PC-3 (cell line): ENCODE results near the gene DCD. TPM values are rescaled to one million over a fixed set of nuclear protein-coding genes. Genes with fewer than 3 reads are reported as not detected.

Experiments used
- ATAC-seq: fragments of 200-7000 bp; cut with Tn5 transposase; 2 replicates; pipeline ENCODE4 v1.9.1; 2020; ENCODE audit warnings: mild to moderate bottlenecking, moderate library complexity
- BruUV-seq: library from RNA; stranded (reverse); fragments of 400-500 nt; replicated peaks from 2 replicates; lab custom pipeline; 2021; lab: Mats Ljungman, UMichigan
- CTCF ChIA-PET: fragments of 300-600 bp; sonication (Branson Sonifier 250); formaldehyde crosslinking; loops from one replicate; lab custom pipeline; 2022; ENCODE audit warnings: antibody characterized with exemption; lab: Charles Lee
- POLR2A ChIA-PET: fragments of 300-600 bp; sonication (Branson Sonifier 250); formaldehyde crosslinking; loops from one replicate; lab custom pipeline; 2022; ENCODE audit warnings: antibody characterized with exemption; ENCODE audit not compliant: unreplicated experiment; lab: Charles Lee
- DNase-seq: peaks from one replicate; pipeline ENCODE4 v3.0.0-alpha.2; 2015
- H2AFZ ChIP-seq: fragments of 300-600 bp; sonication (generic); 2 replicates; pipeline ENCODE4 v1.6.0; 2016; ENCODE audit warnings: antibody characterized with exemption, low read length
- H3F3A ChIP-seq: fragments of 300-600 bp; sonication (generic); one replicate; pipeline ENCODE4 v1.6.0; 2017; ENCODE audit warnings: antibody characterized with exemption, low read length, control low read depth, mild to moderate bottlenecking; ENCODE audit not compliant: unreplicated experiment
- H3K27ac ChIP-seq: fragments of 300-600 bp; sonication (generic); 2 replicates; pipeline ENCODE4 v1.5.1; 2016; ENCODE audit warnings: mild to moderate bottlenecking, low read length
- H3K27me3 ChIP-seq: fragments of 300-600 bp; sonication (generic); 2 replicates; pipeline ENCODE4 v1.6.1; 2016; ENCODE audit warnings: low read length, mixed read lengths
- H3K36me3 ChIP-seq: fragments of 300-600 bp; sonication (generic); 2 replicates; pipeline ENCODE4 v1.6.1; 2016; ENCODE audit warnings: low read depth, mixed run types, low read length, mixed read lengths
- H3K4me1 ChIP-seq: fragments of 300-600 bp; sonication (generic); 2 replicates; pipeline ENCODE4 v1.5.1; 2016; ENCODE audit warnings: low read length; ENCODE audit not compliant: insufficient read depth
- H3K4me2 ChIP-seq: fragments of 300-600 bp; sonication (generic); 2 replicates; pipeline ENCODE4 v1.6.0; 2016; ENCODE audit warnings: low read length
- H3K4me3 ChIP-seq: fragments of 300-600 bp; sonication (generic); 2 replicates; pipeline ENCODE4 v1.5.1; 2016; ENCODE audit warnings: mild to moderate bottlenecking, low read length, mixed read lengths
- H3K79me2 ChIP-seq: fragments of 300-600 bp; sonication (generic); 2 replicates; pipeline ENCODE4 v1.6.1; 2017; ENCODE audit warnings: low read length, mixed read lengths
- H3K9ac ChIP-seq: fragments of 300-600 bp; sonication (generic); 2 replicates; pipeline ENCODE4 v1.6.0; 2016; ENCODE audit warnings: mild to moderate bottlenecking, low read length
- H3K9me2 ChIP-seq: fragments of 300-600 bp; sonication (generic); replicated peaks from 2 replicates; pipeline ENCODE4 v1.6.1; 2016; ENCODE audit warnings: mixed run types, low read length, mixed read lengths
- H3K9me3 ChIP-seq: fragments of 300-600 bp; sonication (generic); 2 replicates; pipeline ENCODE4 v1.6.1; 2016; ENCODE audit warnings: low read length, mixed read lengths
- H4K20me1 ChIP-seq: fragments of 300-600 bp; sonication (generic); 2 replicates; pipeline ENCODE4 v1.6.1; 2016; ENCODE audit warnings: low read length, mixed read lengths
- CTCF ChIP-seq: fragments of 300-600 bp; sonication (generic); conservative IDR thresholded peaks from 2 replicates; pipeline ENCODE4 v1.5.1; 2017; ENCODE audit warnings: antibody characterized with exemption, low read depth, mild to moderate bottlenecking, low read length
- EZH2 ChIP-seq: fragments of 300-600 bp; sonication (generic); IDR thresholded peaks from one replicate; pipeline ENCODE4 v1.6.1; 2017; ENCODE audit warnings: antibody characterized with exemption, mild to moderate bottlenecking, low read length; ENCODE audit not compliant: unreplicated experiment
- EZH2phosphoT487 ChIP-seq: fragments of 300-600 bp; sonication (generic); IDR thresholded peaks from 2 replicates; pipeline ENCODE4 v1.6.1; 2018; ENCODE audit warnings: mild to moderate bottlenecking, antibody characterized with exemption, low read length, borderline replicate concordance
- intact Hi-C: fragments of 100-400 bp; cut with micrococcal nuclease; formaldehyde crosslinking; loops from 2 replicates; pipeline ENCODE4 v1.9.0; 2023
- total RNA-seq: library from RNA; depleted of rRNA; stranded (reverse); fragments of >200 nt; gene quantifications from 2 replicates; pipeline ENCODE4 v1.2.3, GENCODE V29; 2014

Gene DCD
- total RNA-seq, 1 experiment from 2014 or later: not detected

- Histone ChIP-seq H3K4me2 (no peak overlapping the region), H2AFZ (no peak overlapping the region), H3K79me2 (no peaks in the 10 kb centered on the region), H3K4me1 (no peaks in the 10 kb centered on the region; the same call in 1 of the 2 replicates), H3K27me3 (peaks cover 38% of the 10 kb centered on the region), H3K36me3 (no peaks in the 10 kb centered on the region), H3K9ac (no peak overlapping the region), H3F3A (no peaks in the 10 kb centered on the region), H3K9me2 (no peaks in the 10 kb centered on the region), H4K20me1 (no peaks in the 10 kb centered on the region), H3K27ac (no peak overlapping the region), H3K9me3 (no peaks in the 10 kb centered on the region), H3K4me3 (no peak overlapping the region)
- POLR2A ChIA-PET: no interaction called here
- DNase-seq: peak; percentile 26
- no peak for TF ChIP-seq EZH2
- 0 out of 2 replicates have a peak, but pooled peaks have one; percentile 11 for TF ChIP-seq CTCF
- TF ChIP-seq EZH2phosphoT487: no peak
- no TSS peak for BruUV-seq
- CTCF ChIA-PET: no interaction called here
- peak; percentile 31; the same call in 1 of the 2 replicates for ATAC-seq
- intact Hi-C loops: no loop called here
Measured at GRCh38 chr12:54601841-54602240, 46.3 kb downstream of the DCD start.

GRCh38 chr12:54598970-54599369 lies 49.2 kb downstream of the DCD start:
- Histone ChIP-seq H3K27ac (no peak overlapping the region), H3K27me3 (peaks cover 41% of the 10 kb centered on the region), H3K9me3 (no peaks in the 10 kb centered on the region), H4K20me1 (no peaks in the 10 kb centered on the region), H3K9me2 (no peaks in the 10 kb centered on the region), H3K36me3 (no peaks in the 10 kb centered on the region), H3K4me2 (no peak overlapping the region), H3K9ac (no peak overlapping the region), H3K4me1 (no peaks in the 10 kb centered on the region; the same call in 1 of the 2 replicates), H3F3A (no peaks in the 10 kb centered on the region), H3K4me3 (no peak overlapping the region), H2AFZ (no peak overlapping the region), H3K79me2 (no peaks in the 10 kb centered on the region)
- TF ChIP-seq EZH2phosphoT487 (no peak), EZH2 (no peak), CTCF (no peak)
- intact Hi-C loops: no loop called here
- no peak for ATAC-seq
- no TSS peak for BruUV-seq
- ChIA-PET POLR2A (no interaction called here), CTCF (no interaction called here)
- no peak for DNase-seq

- TF ChIP-seq EZH2phosphoT487 (no peak), CTCF (peak; percentile 84), EZH2 (no peak)
- no peak overlapping the region for H3K4me2 ChIP-seq
Measured at GRCh38 chr12:54596526-54596946, 51.6 kb downstream of the DCD start.

More at GRCh38 chr12:54596526-54596946, 51.6 kb downstream of the DCD start:
- Histone ChIP-seq H3K36me3 (no peaks in the 10 kb centered on the region), H3K9me2 (no peaks in the 10 kb centered on the region), H2AFZ (no peak overlapping the region), H3K4me3 (no peak overlapping the region), H3K79me2 (no peaks in the 10 kb centered on the region), H3K9me3 (no peaks in the 10 kb centered on the region), H3F3A (no peaks in the 10 kb centered on the region), H3K4me1 (no peaks in the 10 kb centered on the region), H3K27me3 (peaks cover 55% of the 10 kb centered on the region), H3K27ac (no peak overlapping the region), H4K20me1 (no peaks in the 10 kb centered on the region), H3K9ac (no peak overlapping the region)
- DNase-seq: peak; percentile 74
- CTCF ChIA-PET: no interaction called here
- BruUV-seq: no TSS peak
- POLR2A ChIA-PET: no interaction called here
- intact Hi-C loops: no loop called here
- peak; percentile 81 for ATAC-seq
